Natural killer cell (primary cell): ENCODE results near the gene STAT5A. TPM values are rescaled to one million over a fixed set of nuclear protein-coding genes. Genes with fewer than 3 reads are reported as not detected.
A peak's percentile ranks its signal among the peaks of the same experiment; 100 is the strongest.
"Not testable (repeated sequence)": the region's sequence is repeated elsewhere in the genome, so short reads cannot be mapped to it uniquely, and the experiment has no call there.

Source experiments
- ATAC-seq, 3 donors: fragments of 150-1000 bp in 2 of 3; fragments of 200-7000 bp in 1 of 3; cut with Tn5 transposase; 1 replicate in 1 of 3; 2 replicates in 2 of 3; pipeline ENCODE4 v1.10.0; 2021; ENCODE audit warnings: mild to moderate bottlenecking in 2 of 3, moderate library complexity in 2 of 3
- DNase-seq, 2 donors: peaks; one replicate each; pipeline versions ENCODE4 v3.0.0 to v3.0.0-alpha.2; 2013 to 2021; ENCODE audit warnings: mixed read lengths in 1 of 2
- H3K27ac ChIP-seq: one replicate; pipeline ENCODE4 v1.5.1; 2013; ENCODE audit warnings: mild to moderate bottlenecking, low read length
- H3K27me3 ChIP-seq: one replicate; pipeline ENCODE4 v1.6.1; 2013; ENCODE audit warnings: low read length; ENCODE audit not compliant: control insufficient read depth, insufficient read depth
- H3K36me3 ChIP-seq: one replicate; pipeline ENCODE4 v1.6.1; 2013; ENCODE audit warnings: low read length; ENCODE audit not compliant: control insufficient read depth, insufficient read depth
- H3K4me1 ChIP-seq: one replicate; pipeline ENCODE4 v1.6.1; 2013; ENCODE audit warnings: low read length; ENCODE audit not compliant: control insufficient read depth, insufficient read depth
- H3K4me3 ChIP-seq: one replicate; pipeline ENCODE4 v1.5.1; 2013; ENCODE audit warnings: low read length
- H3K9me3 ChIP-seq: one replicate; pipeline ENCODE4 v1.6.1; 2013; ENCODE audit warnings: low read length; ENCODE audit not compliant: control insufficient read depth, insufficient read depth
- H3K27ac Mint-ChIP-seq, 2 donors: one replicate each; pipeline ENCODE4 v1.8.0; 2022; ENCODE audit warnings: mild to moderate bottlenecking in 2 of 2, mixed read lengths in 2 of 2, moderate library complexity in 1 of 2
- H3K27me3 Mint-ChIP-seq, 2 donors: one replicate each; pipeline ENCODE4 v1.8.0; 2022; ENCODE audit warnings: low read depth in 2 of 2, mixed read lengths in 2 of 2
- H3K36me3 Mint-ChIP-seq: one replicate; pipeline ENCODE4 v1.8.0; 2022; ENCODE audit warnings: mixed read lengths
- H3K4me1 Mint-ChIP-seq, 2 donors: one replicate each; pipeline ENCODE4 v1.8.0; 2022; ENCODE audit warnings: mixed read lengths in 2 of 2
- H3K4me3 Mint-ChIP-seq: one replicate; pipeline ENCODE4 v1.8.0; 2022; ENCODE audit warnings: mild to moderate bottlenecking, moderate library complexity, mixed read lengths
- H3K9me3 Mint-ChIP-seq, 2 donors: one replicate each; pipeline ENCODE4 v1.8.0; 2022; ENCODE audit warnings: mixed read lengths in 2 of 2
- WGBS: methylation state at CpG from one replicate; pipeline ENCODE4 v1.1.7; 2013; ENCODE audit warnings: missing lambda C conversion rate; ENCODE audit not compliant: insufficient coverage; 5-methylcytosine and 5-hydroxymethylcytosine counted together
- intact Hi-C: fragments of 100-400 bp; cut with micrococcal nuclease; formaldehyde crosslinking; loops from one replicate; pipeline ENCODE4 v1.14.2; 2022
- total RNA-seq, 4 donors: library from RNA; stranded (reverse); fragments of 120-200 nt in 1 of 4; gene quantifications; one replicate each; pipeline versions ENCODE4 v1.2.3 to v1.2.4, GENCODE V29; 2013 to 2022
- TF ChIP-seq, protein P1 (sequence below): fragments of 200-600 bp; IDR thresholded peaks from one replicate; pipeline ENCODE4 v1.8.0; 2022; ENCODE audit warnings: antibody characterized with exemption

Gene STAT5A
- total RNA-seq, 3 donors from 2014 or later (not counting 1 experiment from before 2014, with no cell fraction given): 112 to 135 (median 117) TPM

DNA sequence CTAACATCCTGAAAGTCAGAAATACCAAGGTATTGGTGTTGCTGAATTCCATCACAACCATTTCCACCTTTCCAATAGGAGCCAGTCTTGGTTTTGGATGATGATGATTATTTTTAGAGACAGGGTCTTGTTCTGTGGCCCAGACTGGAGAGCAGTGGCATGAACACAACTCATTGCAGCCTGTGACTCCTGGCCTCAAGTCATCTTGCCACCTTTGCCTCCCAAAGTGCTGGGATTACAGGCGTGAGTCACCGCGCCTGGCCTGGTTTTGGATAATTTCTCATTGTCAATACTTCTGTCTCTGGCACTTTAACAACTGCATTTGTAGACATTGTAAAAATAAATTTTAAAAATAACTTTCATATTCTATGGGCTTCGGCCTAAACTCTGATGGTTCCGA lies 34.7 kb upstream of the STAT5A start:
- DNase-seq (peak in 1 of 2 donors; percentile 9), ATAC-seq (no peak)
- Histone ChIP-seq H3K27ac (no peak overlapping the region), H3K36me3 (no peaks in the 10 kb centered on the region), H3K9me3 (no peaks in the 10 kb centered on the region), H3K27me3 (no peaks in the 10 kb centered on the region), H3K4me1 (peaks cover 17% of the 10 kb centered on the region), H3K4me3 (no peak overlapping the region)
- Mint-ChIP-seq H3K4me1 (peaks cover 30 to 36% of the 10 kb centered on the region in 2 donors), H3K9me3 (no peaks in the 10 kb centered on the region), H3K36me3 (no peaks in the 10 kb centered on the region), H3K27me3 (no peaks in the 10 kb centered on the region), H3K27ac (peak overlapping the region; percentile 66 to 100), H3K4me3 (no peak overlapping the region)
- WGBS: 100% methylated on average over 5 of the region's 5 CpGs
- TF ChIP-seq, protein P1, sequence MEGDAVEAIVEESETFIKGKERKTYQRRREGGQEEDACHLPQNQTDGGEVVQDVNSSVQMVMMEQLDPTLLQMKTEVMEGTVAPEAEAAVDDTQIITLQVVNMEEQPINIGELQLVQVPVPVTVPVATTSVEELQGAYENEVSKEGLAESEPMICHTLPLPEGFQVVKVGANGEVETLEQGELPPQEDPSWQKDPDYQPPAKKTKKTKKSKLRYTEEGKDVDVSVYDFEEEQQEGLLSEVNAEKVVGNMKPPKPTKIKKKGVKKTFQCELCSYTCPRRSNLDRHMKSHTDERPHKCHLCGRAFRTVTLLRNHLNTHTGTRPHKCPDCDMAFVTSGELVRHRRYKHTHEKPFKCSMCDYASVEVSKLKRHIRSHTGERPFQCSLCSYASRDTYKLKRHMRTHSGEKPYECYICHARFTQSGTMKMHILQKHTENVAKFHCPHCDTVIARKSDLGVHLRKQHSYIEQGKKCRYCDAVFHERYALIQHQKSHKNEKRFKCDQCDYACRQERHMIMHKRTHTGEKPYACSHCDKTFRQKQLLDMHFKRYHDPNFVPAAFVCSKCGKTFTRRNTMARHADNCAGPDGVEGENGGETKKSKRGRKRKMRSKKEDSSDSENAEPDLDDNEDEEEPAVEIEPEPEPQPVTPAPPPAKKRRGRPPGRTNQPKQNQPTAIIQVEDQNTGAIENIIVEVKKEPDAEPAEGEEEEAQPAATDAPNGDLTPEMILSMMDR: no peak
- intact Hi-C loops: no loop called here

DNA sequence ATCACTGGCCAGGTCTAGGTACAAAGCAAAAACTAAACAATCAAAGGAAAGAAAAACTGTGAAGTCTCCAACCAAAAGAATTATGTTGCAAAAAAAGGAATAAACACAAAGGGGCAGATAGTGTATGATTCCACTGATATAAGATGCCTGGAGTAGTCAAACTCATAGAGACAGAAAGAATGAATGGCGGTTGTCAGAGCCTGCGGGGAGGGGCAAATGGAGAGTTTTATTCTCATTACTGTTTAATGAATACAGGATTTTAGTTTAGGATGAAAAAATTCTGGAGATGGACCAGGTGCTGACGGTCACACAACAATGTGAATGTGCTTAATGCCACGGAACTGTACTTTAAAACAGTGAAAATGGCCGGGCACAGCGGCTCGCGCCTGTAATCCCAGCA lies 32.9 kb upstream of the STAT5A start:
- Histone ChIP-seq H3K4me3 (no peak overlapping the region), H3K4me1 (peaks cover 1% of the 10 kb centered on the region), H3K27ac (no peak overlapping the region), H3K36me3 (no peaks in the 10 kb centered on the region), H3K9me3 (no peaks in the 10 kb centered on the region), H3K27me3 (no peaks in the 10 kb centered on the region)
- DNase-seq (no peak), ATAC-seq (no peak)
- H3K9me3 Mint-ChIP-seq: no peaks in the 10 kb centered on the region
- no peaks in the 10 kb centered on the region for H3K27me3 Mint-ChIP-seq
- TF ChIP-seq, protein P1: no peak
- no peaks in the 10 kb centered on the region for H3K36me3 Mint-ChIP-seq
- no peak overlapping the region for H3K27ac Mint-ChIP-seq
- peaks cover 16 to 22% of the 10 kb centered on the region in 2 donors for H3K4me1 Mint-ChIP-seq
- 97% methylated on average over 8 of the region's 8 CpGs for WGBS
- intact Hi-C loops: no loop called here
- H3K4me3 Mint-ChIP-seq: no peak overlapping the region

DNA sequence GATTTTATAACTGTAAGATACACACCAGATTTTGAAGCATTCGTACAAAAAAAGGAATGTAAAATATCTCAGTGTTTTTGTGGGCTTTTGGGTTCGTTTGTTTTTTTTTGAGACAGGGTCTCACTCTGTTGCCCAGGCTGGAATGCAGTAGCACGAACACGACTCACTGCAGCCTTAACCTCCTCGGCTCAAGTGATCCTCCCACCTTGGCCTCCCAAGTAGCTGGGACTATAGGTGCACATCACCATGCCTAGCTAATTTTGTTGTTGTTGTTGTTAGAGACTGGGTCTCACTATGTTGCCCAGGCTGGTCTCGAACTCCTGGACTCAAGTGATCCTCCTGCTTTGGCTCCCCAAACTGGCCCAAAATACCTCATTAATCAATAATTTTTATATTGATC lies 28.0 kb upstream of the STAT5A start:
- WGBS: 96% methylated on average over 5 of the region's 6 CpGs

DNA sequence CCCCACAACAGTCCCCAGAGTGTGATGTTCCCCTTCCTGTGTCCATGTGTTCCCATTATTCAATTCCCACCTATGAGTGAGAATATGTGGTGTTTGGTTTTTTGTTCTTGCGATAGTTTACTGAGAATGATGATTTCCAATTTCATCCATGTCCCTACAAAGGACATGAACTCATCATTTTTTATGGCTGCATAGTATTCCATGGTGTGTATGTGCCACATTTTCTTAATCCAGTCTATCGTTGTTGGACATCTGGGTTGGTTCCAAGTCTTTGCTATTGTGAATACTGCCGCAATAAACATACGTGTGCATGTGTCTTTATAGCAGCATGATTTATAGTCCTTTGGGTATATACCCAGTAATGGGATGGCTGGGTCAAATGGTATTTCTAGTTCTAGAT lies 23.9 kb upstream of the STAT5A start:
- H3K36me3 ChIP-seq, H3K9me3 ChIP-seq, H3K36me3 Mint-ChIP-seq, DNase-seq, intact Hi-C loops, H3K27me3 Mint-ChIP-seq, H3K4me3 ChIP-seq, H3K4me1 Mint-ChIP-seq, H3K9me3 Mint-ChIP-seq, H3K27ac Mint-ChIP-seq, H3K27ac ChIP-seq, ATAC-seq, H3K4me1 ChIP-seq, H3K4me3 Mint-ChIP-seq, H3K27me3 ChIP-seq: not testable (repeated sequence)
- no CpG with 5 or more reads among the region's 4 CpGs for WGBS

More for the DNA sequence above, 28.0 kb upstream of the STAT5A start:
- intact Hi-C loops: no loop called here
- Mint-ChIP-seq H3K4me1 (peaks cover 2 to 7% of the 10 kb centered on the region in 2 donors), H3K9me3 (no peaks in the 10 kb centered on the region), H3K27ac (no peak overlapping the region), H3K27me3 (no peaks in the 10 kb centered on the region), H3K36me3 (no peaks in the 10 kb centered on the region), H3K4me3 (no peak overlapping the region)
- ATAC-seq: no peak
- no peaks in the 10 kb centered on the region for H3K36me3 ChIP-seq
- H3K27ac ChIP-seq: no peak overlapping the region
- no peak for DNase-seq
- no peak overlapping the region for H3K4me3 ChIP-seq
- no peaks in the 10 kb centered on the region for H3K9me3 ChIP-seq
- TF ChIP-seq, protein P1: no peak
- H3K27me3 ChIP-seq: no peaks in the 10 kb centered on the region
- H3K4me1 ChIP-seq: peaks cover 3% of the 10 kb centered on the region
